Stimulated activated CD8-positive, alpha-beta memory T cell treated with anti-CD3 and anti-CD28 coated beads, Interleukin-4, amount 100 ng/mL, for 48 hours (primary cell): ENCODE measurements around the gene TKT.

Experiments
- DNase-seq: peaks from one replicate; pipeline ENCODE4 v3.0.0-alpha.2; 2020

Gene TKT

DNA sequence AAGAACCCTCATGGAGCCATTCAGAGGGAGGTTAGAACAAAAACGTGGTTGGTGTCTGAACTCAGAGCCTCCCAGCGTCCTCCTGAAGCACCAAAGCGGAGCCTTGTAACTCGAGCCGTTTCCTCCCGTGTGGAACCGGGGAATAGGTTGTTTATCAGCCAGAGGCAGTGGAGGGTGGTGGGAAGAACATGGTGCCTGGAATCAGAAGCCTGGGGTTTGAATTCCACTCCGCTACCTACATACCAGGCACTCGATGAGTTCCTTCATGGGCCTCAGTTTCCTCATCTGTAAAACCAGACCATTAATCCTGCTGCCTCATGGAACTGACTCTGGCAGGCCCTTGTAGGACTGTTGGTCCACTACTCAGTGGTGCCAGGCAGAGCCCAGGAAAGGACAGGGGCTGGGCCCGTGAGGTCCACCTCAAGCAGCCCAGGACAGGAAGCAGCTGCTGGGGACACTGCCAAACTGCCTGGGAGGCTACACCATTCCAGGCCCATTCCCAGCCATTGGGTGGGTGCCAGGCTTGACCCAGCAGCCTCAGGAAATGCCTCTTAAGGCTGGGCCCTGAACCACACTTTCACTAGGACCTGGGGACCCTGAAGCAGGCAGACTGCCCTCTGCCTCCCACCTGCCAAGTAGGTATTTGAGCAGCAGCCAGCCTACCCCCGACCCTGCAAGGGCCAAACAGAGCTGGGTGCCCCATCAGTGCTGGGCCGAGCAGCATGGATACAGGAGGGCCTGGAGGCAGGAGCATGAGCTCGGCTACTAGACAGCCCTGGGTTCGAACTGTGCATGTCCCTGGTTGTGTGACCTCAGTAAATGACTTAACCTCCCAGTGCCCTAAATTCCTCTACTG, 61.4 kb downstream of the TKT start:
- DNase-seq, result no peak

DNA sequence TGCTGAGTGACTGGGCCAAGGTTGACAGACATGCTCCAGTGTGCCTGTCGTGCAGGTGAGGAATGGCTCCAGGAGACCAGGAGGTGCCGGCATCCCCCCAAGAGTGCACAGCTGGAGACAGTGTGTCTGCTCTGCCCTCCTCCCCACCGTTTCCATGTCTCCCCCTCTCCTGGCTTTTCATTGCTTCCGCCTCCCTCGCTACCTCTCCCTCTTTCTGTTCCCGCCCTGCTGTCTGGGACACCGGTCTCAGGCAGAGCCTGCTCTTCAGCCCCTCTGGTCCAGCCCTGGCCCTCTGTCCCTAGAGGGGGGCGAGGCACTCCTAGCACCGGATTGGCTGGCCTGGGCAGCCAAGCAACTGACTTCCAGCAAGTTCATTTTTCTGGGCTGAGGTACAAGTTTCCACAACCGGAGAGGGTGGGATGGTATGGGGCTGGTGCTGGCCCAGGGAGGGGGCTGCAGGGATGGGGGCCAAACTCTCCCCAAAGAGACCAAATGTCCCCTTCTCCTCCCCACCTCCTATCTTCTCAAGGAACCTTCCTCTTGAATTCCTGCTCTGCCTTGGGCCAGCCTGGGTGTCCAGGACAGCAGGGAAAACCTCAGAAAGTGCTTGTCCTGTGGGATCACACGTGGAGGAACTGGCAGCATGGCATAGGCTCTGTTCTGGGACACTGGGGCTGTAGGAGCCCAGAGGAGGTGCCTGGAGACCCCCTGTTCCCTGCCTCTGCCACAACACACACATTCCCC, 62.2 kb downstream of the TKT start:
- DNase-seq, result no peak

DNA sequence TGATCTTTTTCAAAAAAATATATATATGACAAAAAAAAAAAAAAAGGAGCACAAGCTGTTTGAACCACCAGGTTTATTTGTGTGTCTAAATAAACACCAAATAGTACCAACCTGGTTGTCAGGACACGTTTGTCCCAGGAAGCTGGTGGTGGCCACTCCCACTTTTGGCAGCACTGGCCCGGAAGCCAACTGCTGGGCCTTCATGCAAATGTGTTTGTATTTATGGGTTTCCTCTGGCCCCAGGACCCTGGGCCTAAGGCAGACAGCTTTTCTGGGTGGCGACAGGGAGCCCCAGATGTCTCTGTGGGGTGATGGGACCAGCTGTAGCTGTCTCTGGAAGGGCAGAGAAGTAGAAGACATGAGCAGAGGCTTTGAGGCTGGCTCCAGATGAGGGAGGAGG, 63.2 kb downstream of the TKT start:
- DNase-seq, result no peak

DNA sequence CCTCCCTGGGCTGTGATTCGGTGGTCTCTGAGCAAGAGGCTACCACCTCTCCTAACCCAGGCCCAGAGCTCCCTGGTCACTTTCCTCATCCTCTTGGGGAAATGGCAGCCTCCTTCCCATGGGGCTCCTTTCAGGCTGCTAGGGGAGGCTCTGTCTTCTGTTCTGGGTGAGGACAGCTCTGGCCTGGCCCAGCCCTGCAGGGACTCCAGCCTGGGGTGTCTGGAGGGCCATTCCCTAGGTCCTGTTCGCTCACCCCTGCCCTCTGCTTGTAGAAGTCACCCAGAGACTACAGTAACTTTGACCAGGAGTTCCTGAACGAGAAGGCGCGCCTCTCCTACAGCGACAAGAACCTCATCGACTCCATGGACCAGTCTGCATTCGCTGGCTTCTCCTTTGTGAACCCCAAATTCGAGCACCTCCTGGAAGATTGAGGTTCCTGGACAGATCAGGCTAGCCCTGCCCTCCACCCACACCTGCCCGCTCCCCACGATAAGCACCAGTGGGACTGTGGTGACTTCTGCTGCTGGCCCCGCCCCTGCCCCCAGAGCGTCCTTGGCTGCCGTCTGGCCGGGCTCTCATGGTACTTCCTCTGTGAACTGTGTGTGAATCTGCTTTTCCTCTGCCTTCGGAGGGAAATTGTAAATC, 63.9 kb downstream of the TKT start:
- DNase-seq, result no peak

DNA sequence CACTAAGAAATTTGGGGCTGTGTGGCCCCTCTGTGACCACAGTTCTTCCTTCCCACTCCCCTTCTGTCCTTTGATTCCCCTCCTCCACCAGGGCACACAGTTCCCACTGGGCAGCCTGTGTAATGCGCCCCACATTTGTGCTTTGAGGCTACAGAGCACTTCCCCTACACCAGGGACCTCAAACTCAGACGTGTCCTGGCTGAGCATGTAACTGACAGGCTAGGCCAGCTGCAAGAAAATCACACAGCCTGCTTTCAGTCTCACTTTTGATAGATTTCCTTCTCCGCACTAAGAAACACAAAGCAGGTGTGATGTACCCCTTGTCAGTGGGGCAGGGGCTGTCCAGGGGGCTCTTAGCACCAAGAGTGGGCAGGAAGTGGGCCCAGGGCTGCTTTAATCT, 65.2 kb downstream of the TKT start:
- DNase-seq, result no peak

DNA sequence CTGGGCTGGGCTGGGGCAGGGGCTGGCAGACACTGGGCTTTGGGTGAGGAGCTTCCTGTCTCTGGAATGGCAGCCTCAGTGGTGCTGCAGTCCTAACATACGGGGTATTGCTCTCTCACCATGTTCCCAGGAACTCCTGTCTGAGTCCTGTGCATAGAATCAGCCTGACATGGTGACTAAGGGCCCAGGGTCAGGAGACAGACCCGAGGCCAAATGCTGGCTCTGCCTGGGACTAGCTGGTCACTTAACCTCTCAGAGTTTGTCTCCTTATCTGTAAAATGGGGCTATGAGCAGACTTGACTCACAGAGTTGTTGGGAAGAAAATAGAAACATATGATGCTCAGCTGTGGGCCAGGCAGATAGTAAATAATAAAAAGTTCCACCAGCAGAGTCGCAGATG, 66.5 kb downstream of the TKT start:
- no peak for DNase-seq

DNA sequence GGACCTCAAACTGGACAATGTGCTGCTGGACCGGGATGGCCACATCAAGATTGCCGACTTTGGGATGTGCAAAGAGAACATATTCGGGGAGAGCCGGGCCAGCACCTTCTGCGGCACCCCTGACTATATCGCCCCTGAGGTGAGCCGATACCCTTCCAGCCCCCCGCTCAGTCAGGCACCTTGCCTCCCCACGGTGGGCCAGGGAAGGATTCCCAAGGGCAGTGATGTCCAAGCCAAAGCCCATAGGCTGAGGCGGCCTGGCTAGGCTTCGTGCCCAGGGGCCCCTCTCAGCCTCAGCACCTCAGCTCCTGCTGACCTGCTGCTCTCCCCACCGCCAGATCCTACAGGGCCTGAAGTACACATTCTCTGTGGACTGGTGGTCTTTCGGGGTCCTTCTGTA, 67.1 kb downstream of the TKT start:
- DNase-seq, result no peak

DNA sequence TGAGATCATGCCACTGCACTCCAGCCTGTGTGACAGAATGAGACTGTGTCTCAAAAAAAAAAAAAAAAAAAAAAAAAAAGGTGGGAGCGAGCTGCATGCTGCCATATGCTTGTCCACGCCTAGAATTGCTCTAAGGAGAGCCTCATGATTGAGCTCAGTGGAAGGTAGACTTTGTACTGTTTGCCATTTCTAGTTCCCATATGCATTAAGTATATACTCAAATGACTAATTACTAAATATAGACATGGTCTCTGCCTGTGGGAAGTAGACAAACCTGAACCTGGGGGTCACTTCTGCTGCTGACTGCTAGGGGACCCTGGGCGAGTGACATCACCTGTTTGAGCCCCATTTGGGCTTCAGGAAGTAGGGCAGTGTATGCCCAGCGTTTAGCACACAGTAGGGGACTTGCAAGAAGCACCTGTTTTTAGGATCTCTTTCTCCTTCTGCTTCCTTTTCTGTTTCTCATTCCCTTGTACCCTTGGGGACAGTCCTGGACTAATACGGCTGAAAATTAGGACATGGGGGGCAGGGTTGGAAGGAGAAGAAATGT, 67.6 kb downstream of the TKT start:
- no peak for DNase-seq

DNA sequence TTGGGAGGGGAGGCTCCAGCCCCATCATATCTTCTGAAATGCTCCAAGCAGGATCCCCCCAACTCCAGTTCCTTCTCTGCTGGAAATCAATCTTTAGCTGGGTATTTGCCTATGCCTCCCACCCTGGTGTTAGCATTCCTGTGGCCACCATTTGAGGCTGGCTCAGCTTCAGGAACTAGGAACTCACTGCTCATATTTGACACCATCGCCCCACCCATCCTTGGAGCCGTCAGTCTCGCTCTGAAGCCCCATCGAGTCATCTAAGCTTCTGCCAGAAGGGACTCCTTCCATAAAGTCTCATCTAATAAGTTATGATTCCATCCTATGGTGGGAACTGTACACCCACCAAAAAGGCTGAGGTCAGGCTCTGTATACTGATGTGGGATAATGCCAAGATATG, 68.4 kb downstream of the TKT start:
- DNase-seq, result no peak

DNA sequence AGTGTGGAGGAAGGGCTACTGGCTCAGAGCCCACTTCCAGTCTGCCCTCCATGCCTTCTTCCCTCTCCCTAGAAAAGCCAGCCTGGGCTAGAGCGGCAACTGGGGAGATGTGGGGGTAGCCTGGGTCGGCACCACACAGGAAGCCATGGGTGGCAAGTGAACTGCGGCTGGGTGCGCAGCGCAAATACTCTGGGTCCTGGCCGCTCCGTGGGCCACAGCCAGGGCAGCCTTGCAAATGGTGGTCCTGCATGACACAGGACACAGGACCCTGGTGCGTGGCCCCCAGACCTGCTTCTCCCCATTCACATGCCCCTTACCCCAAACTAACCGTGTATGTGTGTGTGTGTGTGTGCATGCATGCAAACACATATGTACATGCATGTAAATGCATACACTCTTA, 69.1 kb downstream of the TKT start:
- DNase-seq, result no peak

DNA sequence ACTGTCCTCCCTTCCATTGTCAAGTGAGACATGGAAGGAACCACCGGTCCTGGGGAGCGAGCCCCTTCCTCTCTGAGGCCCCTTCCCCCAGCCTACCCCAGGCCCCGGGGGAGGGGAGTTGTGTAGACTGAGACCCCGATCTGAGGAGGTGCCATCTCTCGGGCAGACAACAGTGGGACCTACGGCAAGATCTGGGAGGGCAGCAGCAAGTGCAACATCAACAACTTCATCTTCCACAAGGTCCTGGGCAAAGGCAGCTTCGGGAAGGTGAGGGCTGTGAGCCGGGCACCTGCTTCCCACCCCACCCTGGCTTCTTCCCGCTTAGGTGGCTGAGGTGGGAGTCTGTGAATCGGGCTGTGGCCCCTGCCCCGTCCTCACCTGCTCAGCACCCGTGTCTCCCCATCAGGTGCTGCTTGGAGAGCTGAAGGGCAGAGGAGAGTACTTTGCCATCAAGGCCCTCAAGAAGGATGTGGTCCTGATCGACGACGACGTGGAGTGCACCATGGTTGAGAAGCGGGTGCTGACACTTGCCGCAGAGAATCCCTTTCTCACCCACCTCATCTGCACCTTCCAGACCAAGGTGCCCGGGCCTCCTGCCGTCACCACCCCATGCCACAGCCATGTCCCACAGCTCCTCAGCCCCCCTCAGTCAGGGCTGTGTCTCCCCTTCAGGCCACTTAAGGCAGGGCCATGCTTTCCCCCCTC, 69.9 kb downstream of the TKT start:
- DNase-seq, result no peak

DNA sequence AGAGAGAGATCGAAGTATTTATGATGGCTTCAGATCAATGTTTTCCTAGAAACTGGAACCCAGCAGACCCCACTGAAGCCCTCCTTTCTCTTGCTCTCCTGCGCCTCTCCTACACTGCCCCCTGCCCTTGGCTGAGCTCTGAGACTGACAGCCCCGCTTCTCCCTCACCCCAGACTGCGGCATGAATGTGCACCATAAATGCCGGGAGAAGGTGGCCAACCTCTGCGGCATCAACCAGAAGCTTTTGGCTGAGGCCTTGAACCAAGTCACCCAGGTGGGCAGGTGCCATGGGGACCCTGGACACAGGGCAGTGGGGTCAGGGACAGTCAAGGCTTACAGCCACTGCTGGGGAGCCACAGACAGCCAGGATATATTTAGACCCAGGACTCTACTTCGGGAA, 71.1 kb downstream of the TKT start:
- DNase-seq, result no peak

DNA sequence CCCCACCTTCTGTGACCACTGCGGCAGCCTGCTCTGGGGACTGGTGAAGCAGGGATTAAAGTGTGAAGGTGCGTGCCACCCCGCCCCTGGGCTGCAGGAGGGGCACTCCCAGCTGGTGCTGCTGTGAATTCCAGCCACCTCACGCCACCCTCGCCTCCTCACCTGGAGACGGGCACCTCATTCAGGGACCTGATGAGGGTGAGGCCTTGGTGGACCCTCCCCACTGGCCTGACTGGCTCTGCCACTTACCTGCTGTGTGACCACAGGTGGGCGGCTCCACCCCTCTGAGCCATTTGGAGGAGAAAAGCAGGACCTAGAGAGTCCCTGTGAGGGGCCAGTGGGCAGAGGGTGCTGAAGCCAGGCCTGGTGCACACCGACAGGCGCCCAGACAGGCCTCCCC, 72.3 kb downstream of the TKT start:
- no peak for DNase-seq

DNA sequence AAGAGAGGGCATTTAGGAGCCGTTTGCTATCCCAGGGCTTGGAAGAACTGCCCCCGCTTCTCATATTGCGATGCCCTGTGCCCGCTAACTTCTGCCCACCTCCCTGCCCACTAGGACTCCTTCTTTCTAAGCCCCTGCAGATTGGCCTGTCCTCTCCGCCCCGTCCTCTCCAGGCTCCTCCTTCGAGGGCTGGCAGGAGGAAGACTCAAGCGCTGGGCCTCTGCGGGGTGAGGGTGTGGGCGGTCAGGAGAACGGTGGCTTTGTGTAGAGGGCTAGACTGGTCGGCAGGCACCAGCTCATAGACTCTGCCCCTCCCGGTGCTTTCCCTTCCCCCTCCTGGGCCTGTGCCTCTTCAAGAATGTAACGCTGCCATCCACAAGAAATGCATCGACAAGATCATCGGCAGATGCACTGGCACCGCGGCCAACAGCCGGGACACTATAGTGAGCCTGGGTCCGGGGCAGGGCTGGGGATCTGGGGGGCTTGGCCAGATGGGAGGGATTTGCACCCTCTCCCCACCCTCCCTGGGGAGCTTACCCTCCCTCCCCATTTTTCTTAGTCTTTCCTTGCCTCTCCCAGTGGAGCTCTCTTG, 73.0 kb downstream of the TKT start:
- no peak for DNase-seq

DNA sequence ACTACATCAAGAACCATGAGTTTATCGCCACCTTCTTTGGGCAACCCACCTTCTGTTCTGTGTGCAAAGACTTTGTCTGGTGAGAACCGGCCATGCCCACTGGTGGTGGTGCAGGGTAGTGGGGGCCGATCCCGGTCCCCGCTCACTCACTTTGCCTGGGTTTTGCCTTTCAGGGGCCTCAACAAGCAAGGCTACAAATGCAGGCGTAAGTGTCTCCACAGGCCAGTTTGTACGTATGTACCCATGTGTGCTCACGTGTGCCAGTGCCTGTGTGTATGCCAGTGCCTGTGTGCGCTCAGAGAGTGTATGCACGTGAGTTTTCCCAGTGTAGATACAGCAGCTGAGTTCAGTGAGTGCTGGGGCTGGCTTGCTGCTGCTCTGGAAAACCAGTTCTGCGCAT, 74.3 kb downstream of the TKT start:
- no peak for DNase-seq

DNA sequence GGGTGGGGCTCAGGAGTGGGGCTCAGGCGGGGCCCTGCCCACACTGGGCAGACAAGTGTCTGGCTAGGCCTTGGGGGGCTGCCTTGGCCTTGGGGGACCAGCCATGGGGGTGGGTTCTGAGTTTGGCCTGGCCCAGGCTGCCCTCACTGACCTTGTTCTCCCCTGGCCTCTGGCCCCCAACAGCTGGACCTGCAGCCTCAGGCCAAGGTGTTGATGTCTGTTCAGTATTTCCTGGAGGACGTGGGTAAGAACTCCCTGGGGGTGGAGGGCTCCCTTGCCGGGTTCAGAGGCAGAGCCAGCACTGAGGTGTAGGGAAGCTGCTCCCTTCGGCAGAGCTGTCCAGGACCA, 74.8 kb downstream of the TKT start:
- DNase-seq, result no peak

DNA sequence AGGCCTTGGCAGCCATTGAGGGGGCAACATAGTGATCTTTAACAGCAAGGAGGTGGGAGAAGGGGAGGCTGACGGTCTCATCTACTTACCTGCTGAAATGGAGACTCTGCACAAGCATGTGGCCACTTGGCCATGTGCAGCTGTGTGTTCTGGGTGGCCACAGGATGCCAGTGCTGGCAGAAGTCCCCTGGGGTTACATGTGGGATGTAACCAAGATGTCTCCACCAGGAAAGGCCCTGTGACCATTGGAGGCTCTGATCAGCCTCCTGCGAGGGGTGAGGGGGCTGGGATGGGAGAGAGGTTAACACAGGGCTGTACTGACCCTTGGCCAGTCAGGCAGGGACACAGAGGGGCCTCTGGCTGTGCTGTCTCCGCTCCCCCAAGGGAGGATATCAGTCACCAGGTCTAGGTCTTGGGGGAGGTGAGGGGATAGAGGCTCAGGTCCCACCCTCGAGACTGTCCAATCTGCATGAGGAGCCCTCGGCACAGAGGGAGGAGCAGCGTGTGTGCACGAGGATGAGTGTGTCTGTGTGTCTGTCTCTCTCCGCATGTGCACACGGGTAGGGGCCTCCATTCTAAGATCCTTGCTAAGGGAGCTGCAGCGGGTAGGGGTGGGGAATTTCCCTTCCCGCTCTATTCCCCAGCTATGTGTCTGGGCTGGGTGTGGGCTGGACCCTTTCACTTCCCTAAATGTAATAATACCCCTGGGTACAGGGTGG, 75.4 kb downstream of the TKT start:
- no peak for DNase-seq

DNA sequence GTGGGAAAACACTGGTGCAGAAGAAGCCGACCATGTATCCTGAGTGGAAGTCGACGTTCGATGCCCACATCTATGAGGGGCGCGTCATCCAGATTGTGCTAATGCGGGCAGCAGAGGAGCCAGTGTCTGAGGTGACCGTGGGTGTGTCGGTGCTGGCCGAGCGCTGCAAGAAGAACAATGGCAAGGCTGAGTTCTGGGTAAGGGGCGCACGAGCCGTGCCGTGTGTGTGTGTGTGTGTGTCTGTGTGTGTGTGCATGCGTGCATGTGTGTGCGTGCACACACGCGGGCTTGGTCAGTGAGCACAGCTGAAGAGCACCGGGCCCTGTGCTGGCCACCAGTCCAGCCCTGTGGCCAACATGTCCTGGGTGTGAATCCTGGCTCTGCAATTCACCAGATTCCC, 76.2 kb downstream of the TKT start:
- DNase-seq, result no peak

DNA sequence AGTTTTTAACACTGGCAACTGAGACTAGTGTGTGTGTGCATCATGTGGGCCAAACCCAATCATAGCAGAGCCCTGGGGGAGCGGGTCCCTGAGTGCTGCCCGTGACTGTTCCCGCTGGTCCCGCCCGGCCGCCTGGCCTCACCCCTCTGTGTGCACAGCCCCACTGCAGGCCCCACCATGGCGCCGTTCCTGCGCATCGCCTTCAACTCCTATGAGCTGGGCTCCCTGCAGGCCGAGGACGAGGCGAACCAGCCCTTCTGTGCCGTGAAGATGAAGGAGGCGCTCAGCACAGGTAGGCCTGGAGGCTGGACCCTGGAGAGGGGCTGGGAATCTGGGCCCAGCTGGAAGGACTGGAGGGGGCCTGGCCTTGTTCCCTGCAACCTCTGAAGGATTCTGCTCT, 77.6 kb downstream of the TKT start:
- no peak for DNase-seq

DNA sequence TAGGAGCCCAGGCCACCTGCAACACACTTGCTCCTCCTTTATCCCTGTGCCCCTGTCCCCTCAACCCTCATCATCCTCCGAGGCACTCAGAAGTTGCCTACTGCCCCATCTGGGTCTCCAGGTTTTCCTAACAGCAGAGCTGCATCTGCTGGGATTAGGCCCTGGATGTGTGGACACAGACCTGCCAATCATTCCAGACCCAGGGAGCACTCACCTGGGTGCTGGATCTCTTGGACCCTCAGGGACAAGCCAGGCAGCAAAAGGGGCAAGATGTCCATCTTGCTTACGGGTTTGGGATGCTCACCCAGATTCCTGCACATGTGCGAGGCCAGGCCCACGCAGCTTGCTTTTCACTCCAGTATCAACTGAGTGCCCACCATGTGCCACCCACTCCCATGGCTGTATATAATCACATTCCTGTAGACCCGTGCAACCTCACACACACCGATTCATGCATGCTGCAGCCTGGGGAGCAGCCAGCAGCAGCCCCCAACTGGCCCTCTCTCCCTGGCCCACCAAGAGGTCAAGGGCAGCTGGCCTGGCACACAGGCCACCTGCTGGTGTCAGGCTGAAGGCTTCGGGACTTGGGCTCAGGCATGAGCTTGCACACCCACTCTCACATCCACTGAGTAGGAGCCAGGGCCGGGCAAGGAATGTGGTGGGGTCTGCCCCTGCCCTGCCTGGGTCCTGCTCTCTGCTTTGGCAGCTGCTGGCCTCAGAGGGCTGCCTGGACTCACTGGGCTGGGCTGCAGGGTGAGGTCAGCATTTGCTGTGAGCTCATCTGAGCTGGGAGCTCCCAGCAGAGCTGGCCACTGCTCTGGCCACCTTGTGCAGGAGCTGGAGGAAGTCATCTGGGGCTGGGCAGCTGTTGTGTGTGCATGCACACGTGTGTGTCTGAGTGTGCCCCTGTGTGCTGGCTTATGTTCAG, 79.9 kb downstream of the TKT start:
- no peak for DNase-seq
